K562 (cell line): Measurements from ENCODE around the gene EOLA1. TPM values are rescaled to one million over a fixed set of nuclear protein-coding genes. Genes with fewer than 3 reads are reported as not detected.

ENCODE experiments used
- ATAC-seq: fragments of 200-7000 bp; cut with Tn5 transposase; 3 replicates; pipeline ENCODE4 v1.9.1; 2020; ENCODE audit warnings: moderate library complexity
- BruUV-seq: library from RNA; stranded (reverse); fragments of 400-500 nt; replicated peaks from 2 replicates; lab custom pipeline; 2021; lab: Mats Ljungman, UMichigan
- CTCF ChIA-PET: fragments of 300-600 bp; formaldehyde crosslinking; extraction: SDS; loops from one replicate; lab custom pipeline; 2021; ENCODE audit warnings: low intra/inter-chr PET ratio; lab: Yijun Ruan, JAX
- POLR2A ChIA-PET: fragments of 300-600, 350-650 bp; sonication (Branson Sonifier 250); formaldehyde crosslinking; extraction: SDS; loops from one replicate; lab custom pipeline; 2021; ENCODE audit warnings: antibody characterized with exemption, inconsistent platforms; lab: Yijun Ruan, JAX
- DNase-seq, 4 experiments: peaks; one replicate each; pipeline versions ENCODE4 v3.0.0 to v3.0.0-alpha.2; 2011 to 2018; ENCODE audit warnings: low spot score in 3 of 4, mixed read lengths in 3 of 4; ENCODE audit errors: extremely low read depth in 1 of 4
- FAIRE-seq: peaks from 2 replicates; lab custom pipeline; 2011; peaks lifted over from hg19 to GRCh38; lab: Jason Lieb, UNC
- H2AFZ ChIP-seq: 2 replicates; pipeline ENCODE4 v1.6.0; 2011; ENCODE audit warnings: low read depth, low read length, control low read depth, inconsistent platforms
- H3K27ac ChIP-seq: fragments of 200-600 bp; 3 replicates; pipeline ENCODE4 v1.8.0; 2011; ENCODE audit warnings: low read depth, mild to moderate bottlenecking, control low read depth, inconsistent platforms, low read length, moderate library complexity, mixed read lengths; ENCODE audit errors: extremely low read depth
- H3K27me3 ChIP-seq, 2 experiments: fragments of 300-600 bp in 1 of 2; 2 replicates in 1 of 2; 3 replicates in 1 of 2; pipeline versions ENCODE4 v1.6.0 to v1.8.0; 2011; ENCODE audit warnings: inconsistent platforms in 2 of 2, low read length in 2 of 2, mild to moderate bottlenecking in 1 of 2, mixed read lengths in 1 of 2, moderate library complexity in 1 of 2; ENCODE audit not compliant: control insufficient read depth in 2 of 2, insufficient read depth in 2 of 2
- H3K36me3 ChIP-seq: fragments of 300-600 bp; 3 replicates; pipeline ENCODE4 v1.8.0; 2011; ENCODE audit warnings: mild to moderate bottlenecking, low read length, inconsistent platforms; ENCODE audit not compliant: control insufficient read depth, insufficient read depth
- H3K4me1 ChIP-seq, 2 experiments: fragments of 200-600 bp in 1 of 2; replicated peaks in 1 of 2; 2 replicates in 1 of 2; 3 replicates in 1 of 2; pipeline versions ENCODE4 v1.5.1 to v1.8.0; 2011; ENCODE audit warnings: inconsistent platforms in 2 of 2, low read length in 2 of 2, mild to moderate bottlenecking in 1 of 2, mixed read lengths in 1 of 2, moderate library complexity in 1 of 2; ENCODE audit not compliant: control insufficient read depth in 2 of 2, insufficient read depth in 2 of 2
- H3K4me2 ChIP-seq: 2 replicates; pipeline ENCODE4 v1.6.1; 2011; ENCODE audit warnings: low read length, control low read depth, inconsistent platforms, mixed read lengths; ENCODE audit not compliant: insufficient read depth
- H3K4me3 ChIP-seq: fragments of 200-600 bp; sonication (generic), shearing (Covaris generic); 2 replicates; pipeline ENCODE4 v1.5.1; 2016; ENCODE audit warnings: control low read depth, inconsistent platforms
- H3K79me2 ChIP-seq: fragments of 200-600 bp; 3 replicates; pipeline ENCODE4 v1.8.0; 2011; ENCODE audit warnings: low read length, inconsistent platforms; ENCODE audit not compliant: control insufficient read depth, insufficient read depth
- H3K9ac ChIP-seq, 2 experiments: 2 replicates each; pipeline versions ENCODE4 v1.6.0 to v1.6.1; 2011; ENCODE audit warnings: low read depth in 2 of 2, low read length in 2 of 2, control low read depth in 1 of 2, inconsistent platforms in 1 of 2, mild to moderate bottlenecking in 1 of 2, mixed read lengths in 1 of 2; ENCODE audit not compliant: insufficient read depth in 1 of 2
- H3K9me1 ChIP-seq: one replicate; pipeline ENCODE4 v1.6.0; 2011; ENCODE audit warnings: inconsistent platforms, mild to moderate bottlenecking, low read length, moderate library complexity; ENCODE audit not compliant: control insufficient read depth, insufficient read depth
- H3K9me3 ChIP-seq: replicated peaks from 2 replicates; pipeline ENCODE4 v1.5.1; 2011; ENCODE audit warnings: low read depth, low read length, inconsistent platforms; ENCODE audit not compliant: control insufficient read depth, insufficient read depth
- H4K20me1 ChIP-seq: replicated peaks from 2 replicates; pipeline ENCODE4 v1.6.1; 2011; ENCODE audit warnings: low read length, inconsistent platforms, mixed read lengths; ENCODE audit not compliant: control insufficient read depth, insufficient read depth
- FOXK1 ChIP-seq: sonication (generic); formaldehyde crosslinking; IDR thresholded peaks from 2 replicates; pipeline ENCODE4 v1.8.0; 2022; ENCODE audit warnings: missing genetic modification reagents, mild to moderate bottlenecking, borderline replicate concordance
- PHTF2 ChIP-seq: fragments of 250-450 bp; sonication (Bioruptor Pico); IDR thresholded peaks from 2 replicates; pipeline ENCODE4 v1.5.0; 2021; ENCODE audit warnings: mild to moderate bottlenecking
- RFX7 ChIP-seq: fragments of 250-450 bp; sonication (Bioruptor Pico); IDR thresholded peaks from 2 replicates; pipeline ENCODE4 v1.5.1; 2021; ENCODE audit warnings: mild to moderate bottlenecking
- ZC3H11A ChIP-seq: IDR thresholded peaks from 2 replicates; pipeline ENCODE4 v1.6.1; 2012; ENCODE audit warnings: low read depth, low read length, improper control_type of control experiment
- ZFP91 ChIP-seq: sonication (generic); formaldehyde crosslinking; IDR thresholded peaks from 2 replicates; pipeline ENCODE4 v1.8.0; 2022; ENCODE audit warnings: mild to moderate bottlenecking, missing genetic modification reagents
- ZNF143 ChIP-seq: sonication (generic); formaldehyde crosslinking; IDR thresholded peaks from 2 replicates; pipeline ENCODE4 v1.9.0; 2022; ENCODE audit warnings: mild to moderate bottlenecking, missing genetic modification reagents
- ZNF75A ChIP-seq: fragments of 450-650 bp; formaldehyde crosslinking; IDR thresholded peaks from 2 replicates; pipeline ENCODE4 v1.4.0; 2020; ENCODE audit warnings: mild to moderate bottlenecking
- WGBS: fragments of 100-300 bp; shearing (Covaris generic); methylation state at CpG from one replicate; pipeline ENCODE4 v1.1.6; 2016; ENCODE audit warnings: low coverage, mixed read lengths; ENCODE audit not compliant: insufficient coverage; ENCODE audit errors: missing lambda C conversion rate; 5-methylcytosine and 5-hydroxymethylcytosine counted together
- in situ Hi-C: fragments of 300-500 bp; cut with MboI; formaldehyde crosslinking; loops from 4 replicates; pipeline ENCODE4 v1.15.0; 2018; ENCODE audit warnings: inconsistent platforms, mixed read lengths
- intact Hi-C: fragments of 100-400 bp; cut with micrococcal nuclease; formaldehyde crosslinking; loops from 2 replicates; pipeline ENCODE4 v1.14.2; 2022
- polyA plus RNA-seq, 8 experiments: library from polyadenylated mRNA; depleted of rRNA in 4 of 8; stranded (reverse) in 5 of 8; unstranded in 3 of 8; fragments of >200 nt; fragmentation: Nextera tagmentation in 2 of 8; fragmentation: Illumina TruSeq in 1 of 8; extraction: Ambion mirVana in 2 of 8; extraction: Trizol in 1 of 8; gene quantifications; 2 replicates each; pipeline versions ENCODE4 v1.2.1 to v1.2.3, GENCODE V29; 2011 to 2014; ENCODE audit warnings: inconsistent platforms in 1 of 8, missing spikeins in 1 of 8
- total RNA-seq, 7 experiments: library from RNA; depleted of rRNA in 6 of 7; stranded (reverse); fragments of >200 nt in 6 of 7; fragmentation: Illumina TruSeq in 2 of 7; extraction: Trizol in 2 of 7; gene quantifications; 2 replicates each; pipeline versions ENCODE4 v1.2.1 to v1.2.3, GENCODE V29; 2011 to 2021; ENCODE audit warnings: low replicate concordance in 1 of 7

EOLA1 gene
- total and polyA plus RNA-seq, 9 of the 15 experiments (the other 6 are each of a cell fraction or from before 2014, with no cell fraction given), result 6.3 to 32.9 (median 18.2) TPM

- ATAC-seq (no peak), DNase-seq (no peak), FAIRE-seq (no peak)
- no peak overlapping the region for H3K9ac ChIP-seq
- H3K27ac ChIP-seq, result no peak overlapping the region
- ChIA-PET CTCF (interaction anchor here (0.6 kb wide), 1 partner anchor 509 kb away, joined by 3 read pairs; no protein-coding TSS in a partner anchor), POLR2A (interaction anchor here (1.8 kb wide), 1 partner anchor 35 kb away, joined by 4 read pairs; the partner anchor contains the start of gene EOLA1)
- intact Hi-C loops, result loop anchor here (5.0 kb wide), 1 partner anchor 36 kb away; the partner anchor contains the start of gene EOLA1
- no peaks in the 10 kb centered on the region for H3K9me3 ChIP-seq
- H3K9me1 ChIP-seq, result peaks cover 4% of the 10 kb centered on the region
- H3K4me1 ChIP-seq, result peaks cover 14% of the 10 kb centered on the region in 2 experiments; a peak in 3 of 5 replicates
- in situ Hi-C loops, result loop anchor here (25.0 kb wide), 1 partner anchor 131 kb away; the partner anchor contains the start of gene TMEM185A
- WGBS, result 54% methylated on average over 2 of the region's 2 CpGs
- H4K20me1 ChIP-seq, result no peaks in the 10 kb centered on the region; the same call in 1 of the 2 replicates
- no peak overlapping the region for H2AFZ ChIP-seq
- no peak overlapping the region for H3K4me3 ChIP-seq
- no peaks in the 10 kb centered on the region for H3K36me3 ChIP-seq
- TF ChIP-seq ZNF143 (CRISPR knock-in tag) (no peak), RFX7 (CRISPR knock-in tag) (no peak)
- H3K79me2 ChIP-seq, result no peaks in the 10 kb centered on the region
- BruUV-seq, result no TSS peak
- H3K4me2 ChIP-seq, result no peak overlapping the region
- H3K27me3 ChIP-seq, result peaks cover 0 to 7% of the 10 kb centered on the region in 2 experiments; a peak in 3 of 5 replicates
These were observed 34.5 kb upstream of the EOLA1 start for GRCh38 chrX:149506349-149506748.

GRCh38 chrX:149508467-149508866, 32.3 kb upstream of the EOLA1 start:
- BruUV-seq, result no TSS peak
- no peak overlapping the region for H3K4me3 ChIP-seq
- ATAC-seq (no peak), FAIRE-seq (no peak)
- H3K27me3 ChIP-seq, result peaks cover 0 to 7% of the 10 kb centered on the region in 2 experiments; a peak in 3 of 5 replicates
- H3K79me2 ChIP-seq, result no peaks in the 10 kb centered on the region
- no peak overlapping the region for H3K4me2 ChIP-seq
- H3K9me3 ChIP-seq, result no peaks in the 10 kb centered on the region
- in situ Hi-C loops, result loop anchor here (25.0 kb wide), 1 partner anchor 129 kb away; the partner anchor contains the start of gene TMEM185A
- TF ChIP-seq ZNF75A (CRISPR knock-in tag) (no peak), PHTF2 (CRISPR knock-in tag) (no peak), ZFP91 (no peak), FOXK1 (CRISPR knock-in tag) (no peak), ZC3H11A (no peak)
- TF ChIP-seq, all 486 proteins: peak for 0
- H2AFZ ChIP-seq, result no peak overlapping the region
- CTCF ChIA-PET, result no interaction called here
- WGBS, result 10% methylated on average over 1 of the region's 1 CpG
- intact Hi-C loops, result loop anchor here (5.0 kb wide), 1 partner anchor 34 kb away; the partner anchor contains the start of gene EOLA1
- no peaks in the 10 kb centered on the region; the same call in 1 of the 2 replicates for H4K20me1 ChIP-seq
- DNase-seq, result no peak
- H3K4me1 ChIP-seq, result peaks cover 14 to 17% of the 10 kb centered on the region in 2 experiments; a peak in 4 of 5 replicates
- no peaks in the 10 kb centered on the region for H3K36me3 ChIP-seq
- POLR2A ChIA-PET, result no interaction called here
- no peak overlapping the region for H3K27ac ChIP-seq
- H3K9me1 ChIP-seq, result peaks cover 4% of the 10 kb centered on the region
- no peak overlapping the region for H3K9ac ChIP-seq
